Gastrocnemius medialis (tissue), 4 donors: ENCODE results near the gene PIGV. TPM values are rescaled to one million over a fixed set of nuclear protein-coding genes. Genes with fewer than 3 reads are reported as not detected.

ENCODE experiments used
- ATAC-seq, 2 donors: fragments of 150-250 bp; one replicate each; pipeline ENCODE4 v1.9.1; 2016
- DNase-seq, 2 donors: peaks; one replicate each; pipeline ENCODE4 v3.0.0-alpha.2; 2019
- H3K27ac ChIP-seq, 4 donors: fragments of 200-600 bp; sonication (generic); 1 replicate in 1 of 4; 2 replicates in 3 of 4; pipeline ENCODE4 v1.5.1; 2016 to 2018; ENCODE audit warnings: mild to moderate bottlenecking in 2 of 4, moderate library complexity in 1 of 4
- H3K27me3 ChIP-seq, 3 donors: fragments of 200-600 bp; sonication (generic) in 2 of 3; 1 replicate in 1 of 3; 2 replicates in 2 of 3; pipeline versions ENCODE4 v1.5.1 to v1.6.0; 2016 to 2019; ENCODE audit warnings: mild to moderate bottlenecking in 1 of 3, moderate library complexity in 1 of 3
- H3K36me3 ChIP-seq, 2 donors: fragments of 200-600 bp; sonication (generic) in 1 of 2; one replicate each; pipeline ENCODE4 v1.5.1; 2017 to 2018
- H3K4me1 ChIP-seq, 2 donors: fragments of 200-600 bp; sonication (generic) in 1 of 2; one replicate each; pipeline ENCODE4 v1.5.1; 2016 to 2017; ENCODE audit warnings: mild to moderate bottlenecking in 2 of 2
- H3K4me3 ChIP-seq, 4 donors: fragments of 200-600 bp; sonication (generic) in 3 of 4; 1 replicate in 1 of 4; 2 replicates in 3 of 4; pipeline ENCODE4 v1.5.1; 2016 to 2019; ENCODE audit warnings: mild to moderate bottlenecking in 2 of 4
- H3K9me3 ChIP-seq, 3 donors: fragments of 200-600 bp; sonication (generic) in 2 of 3; 1 replicate in 1 of 3; 2 replicates in 2 of 3; pipeline ENCODE4 v1.5.1; 2016 to 2019
- CTCF ChIP-seq, 5 experiments: fragments of 450-650 bp in 3 of 5; fragments of 200-600 bp in 2 of 5; sonication (generic) in 2 of 5; IDR thresholded peaks in 4 of 5; conservative IDR thresholded peaks in 1 of 5; 1 replicate in 4 of 5; 2 replicates in 1 of 5; pipeline ENCODE4 v1.5.1; 2016 to 2019; ENCODE audit warnings: antibody characterized with exemption in 5 of 5, mild to moderate bottlenecking in 3 of 5, moderate library complexity in 3 of 5
- POLR2A ChIP-seq, 2 donors: fragments of 450-650 bp; IDR thresholded peaks; one replicate each; pipeline ENCODE4 v1.6.1; 2017; ENCODE audit warnings: antibody characterized with exemption in 2 of 2, mild to moderate bottlenecking in 2 of 2, moderate library complexity in 2 of 2
- in situ Hi-C, 4 donors: fragments of 200-750 bp; cut with MboI; loops; one replicate each; pipeline versions ENCODE4 v1.15.0 to v1.8.0; 2017; ENCODE audit warnings: low sequenced_read_pairs in 4 of 4
- intact Hi-C: fragments of 100-400 bp; cut with DNase I; formaldehyde crosslinking; loops from one replicate; pipeline ENCODE4 v1.15.1; 2023; ENCODE audit warnings: low total_unique reads
- total RNA-seq, 4 donors: library from RNA; depleted of rRNA; stranded (reverse); fragments of >200 nt; gene quantifications; one replicate each; pipeline versions ENCODE4 v1.1.0 to v1.2.3, GENCODE V29; 2016

Gene PIGV
- total RNA-seq, 4 donors from 2014 or later: 2.9 to 16.0 (median 5.8) TPM

GRCh38 chr1:26780344-26780957, 7.3 kb upstream of the PIGV start:
- TF ChIP-seq CTCF (IDR thresholded peaks at IDR 0.05 in 4 of 5, conservative IDR thresholded peaks at IDR 0.05 in 1 of 5) (no peak), POLR2A (IDR thresholded peaks at IDR 0.05) (no peak)
- no peaks in the 10 kb centered on the region for H3K9me3 ChIP-seq
- in situ Hi-C loops: loop anchor here in 1 of 4 donors (10.0 kb wide), 1 partner anchor 86 kb away; the partner anchor contains the start of gene ARID1A
- intact Hi-C loops: no loop called here
- no peaks in the 10 kb centered on the region for H3K27me3 ChIP-seq
- H3K4me1 ChIP-seq: peaks cover 21 to 36% of the 10 kb centered on the region in 2 donors
- H3K4me3 ChIP-seq: no peak overlapping the region
- peaks cover 0 to 56% of the 10 kb centered on the region in 2 donors for H3K36me3 ChIP-seq
- ATAC-seq (no peak), DNase-seq (no peak)
- no peak overlapping the region for H3K27ac ChIP-seq

- no peaks in the 10 kb centered on the region for H3K9me3 ChIP-seq
- no peak for TF ChIP-seq CTCF (IDR thresholded peaks at IDR 0.05 in 4 of 5, conservative IDR thresholded peaks at IDR 0.05 in 1 of 5)
- no peak for TF ChIP-seq POLR2A (IDR thresholded peaks at IDR 0.05)
- peaks cover 0 to 47% of the 10 kb centered on the region in 2 donors for H3K36me3 ChIP-seq
- DNase-seq: no peak
- ATAC-seq: no peak
- in situ Hi-C loops (loop anchor here in 1 of 4 donors (10.0 kb wide), 1 partner anchor 87 kb away; the partner anchor contains the start of gene ARID1A), intact Hi-C loops (no loop called here)
- peaks cover 26 to 45% of the 10 kb centered on the region in 2 donors for H3K4me1 ChIP-seq
- no peaks in the 10 kb centered on the region for H3K27me3 ChIP-seq
- peak overlapping the region in 1 of 4 donors; percentile 1 for H3K27ac ChIP-seq
- no peak overlapping the region for H3K4me3 ChIP-seq
Measured at GRCh38 chr1:26781206-26781825, 6.4 kb upstream of the PIGV start.

GRCh38 chr1:26782521-26783212, 5.1 kb upstream of the PIGV start:
- H3K4me3 ChIP-seq: no peak overlapping the region
- intact Hi-C loops (no loop called here), in situ Hi-C loops (loop anchor here in 1 of 4 donors (10.0 kb wide), 1 partner anchor 88 kb away; the partner anchor contains the start of gene ARID1A)
- no peaks in the 10 kb centered on the region for H3K27me3 ChIP-seq
- no peak for DNase-seq
- H3K27ac ChIP-seq: peak overlapping the region in 3 of 4 donors; percentile 97 to 99 (median 98)
- H3K36me3 ChIP-seq: peaks cover 0 to 34% of the 10 kb centered on the region in 2 donors
- TF ChIP-seq POLR2A (IDR thresholded peaks at IDR 0.05): no peak
- no peak for TF ChIP-seq CTCF (IDR thresholded peaks at IDR 0.05 in 4 of 5, conservative IDR thresholded peaks at IDR 0.05 in 1 of 5)
- no peaks in the 10 kb centered on the region for H3K9me3 ChIP-seq
- H3K4me1 ChIP-seq: peaks cover 36 to 56% of the 10 kb centered on the region in 2 donors
- ATAC-seq: no peak

GRCh38 chr1:26783646-26784022, 4.1 kb upstream of the PIGV start:
- ATAC-seq (no peak), DNase-seq (no peak)
- H3K4me3 ChIP-seq: no peak overlapping the region
- peak overlapping the region; percentile 93 to 99 (median 98) for H3K27ac ChIP-seq
- no peaks in the 10 kb centered on the region for H3K9me3 ChIP-seq
- peaks cover 0 to 24% of the 10 kb centered on the region in 2 donors for H3K36me3 ChIP-seq
- intact Hi-C loops: loop anchor here (2.0 kb wide), 1 partner anchor 59 kb away; no protein-coding TSS in a partner anchor
- no peaks in the 10 kb centered on the region for H3K27me3 ChIP-seq
- peaks cover 36 to 56% of the 10 kb centered on the region in 2 donors for H3K4me1 ChIP-seq
- TF ChIP-seq POLR2A (IDR thresholded peaks at IDR 0.05) (no peak), CTCF (IDR thresholded peaks at IDR 0.05 in 4 of 5, conservative IDR thresholded peaks at IDR 0.05 in 1 of 5) (no peak)
- in situ Hi-C loops: loop anchor here in 1 of 4 donors (10.0 kb wide), 1 partner anchor 89 kb away; the partner anchor contains the start of gene ARID1A
